Pericardium fibroblast (primary cell): ENCODE results near the gene PNLIP. TPM values are rescaled to one million over a fixed set of nuclear protein-coding genes. Genes with fewer than 3 reads are reported as not detected.

Source experiments
- total RNA-seq: library from RNA; depleted of rRNA; stranded (reverse); fragments of >200 nt; gene quantifications from 2 replicates; pipeline ENCODE4 v1.2.3, GENCODE V29; 2015

Gene PNLIP
- total RNA-seq = not detected in 2 replicates

DNA sequence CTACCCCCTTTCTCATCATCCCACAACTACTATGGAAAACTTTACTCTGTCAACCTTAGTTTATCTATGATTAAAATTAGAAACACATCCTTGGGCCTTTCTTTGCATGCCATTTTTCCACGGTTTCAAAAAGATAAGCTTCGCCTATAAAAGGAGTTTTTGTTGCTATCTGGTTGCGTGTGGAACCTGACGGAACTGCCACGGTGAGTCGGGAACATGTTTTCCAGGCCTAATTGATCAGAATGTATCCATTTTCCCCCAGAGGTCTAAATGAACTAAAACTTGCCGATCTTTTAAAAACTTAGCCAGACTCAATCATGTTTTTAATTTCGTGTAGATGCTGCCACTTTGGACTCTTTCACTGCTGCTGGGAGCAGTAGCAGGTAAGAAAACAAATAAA, at the start of gene PNLIP:
PNLIP (plus strand) TSS at position 176 of the 400 bp plus-strand sequence; CDS start at position 338, 162 bp downstream.

DNA sequence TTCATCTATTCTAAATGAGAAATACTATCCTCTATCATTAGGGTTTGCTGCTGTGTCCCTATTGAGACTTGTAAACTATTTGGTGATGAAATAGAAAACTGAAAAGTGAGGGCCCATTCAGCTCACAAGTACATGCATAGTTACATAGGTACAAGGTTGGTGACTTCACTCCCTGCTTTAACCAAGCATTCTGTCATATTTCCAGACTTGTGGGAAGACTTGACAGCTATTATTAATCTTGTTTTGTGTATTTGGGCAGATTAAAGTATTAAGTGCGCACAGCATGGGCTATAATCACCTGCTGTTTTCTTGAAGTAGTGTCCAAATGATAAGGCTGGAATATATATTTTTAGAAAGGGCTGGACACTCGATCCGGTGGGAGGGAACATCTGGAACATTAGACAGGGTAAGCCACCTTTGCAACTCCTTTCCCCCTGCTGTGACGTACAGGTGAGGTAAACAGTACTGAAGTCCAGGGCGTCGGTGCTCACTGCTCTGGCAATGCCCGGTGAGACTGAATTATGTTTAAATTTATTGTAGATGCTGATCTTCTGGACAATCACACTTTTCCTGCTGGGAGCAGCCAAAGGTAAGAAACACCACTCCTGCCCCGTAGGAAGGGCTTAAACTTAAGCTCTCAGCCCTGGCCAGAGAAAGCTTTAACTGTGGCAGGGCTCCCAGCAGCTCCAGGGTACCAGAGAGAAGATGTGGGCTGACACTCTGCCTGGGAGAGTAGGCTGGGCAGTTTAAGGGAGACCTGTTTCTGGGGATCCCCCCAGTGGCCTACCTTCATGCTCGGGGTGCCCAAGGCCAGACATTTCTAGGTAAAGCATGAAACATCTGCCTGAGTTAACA, 45.1 kb downstream of the PNLIP start, which contains the start of gene PNLIPRP1:
PNLIPRP1 (plus strand) TSS at position 370 of the 855 bp plus-strand sequence; CDS start at position 541, 171 bp downstream.

Other genes starting within 250 kb of the PNLIP start
- not detected in 2 replicates for gene CCDC172, start 221.5 kb upstream of the PNLIP start, total RNA-seq
- not detected in 2 replicates for gene PNLIPRP3, start 118.1 kb upstream of the PNLIP start, total RNA-seq
- gene PNLIPRP1, start 45.0 kb downstream of the PNLIP start, total RNA-seq = not detected in 2 replicates
- not detected in 2 replicates for gene PNLIPRP2, start 75.0 kb downstream of the PNLIP start, total RNA-seq
- 3.4 and 8.4 TPM in 2 replicates for gene HSPA12A, start 196.6 kb downstream of the PNLIP start, total RNA-seq